ENCODE measurements around the gene SGMS2. TPM values are rescaled to one million over a fixed set of nuclear protein-coding genes. Genes with fewer than 3 reads are reported as not detected.

SGMS2 gene
- total and polyA plus RNA-seq, 10 donors: 0.20 to 35.5 (median 4.9) TPM

GRCh38 chr4:107799669-107800450, 24.9 kb upstream of the SGMS2 start:
- 33 to 45% (median 38%) methylated on average over 10 of the region's 10 CpGs for WGBS, 5 donors
- Histone ChIP-seq H3K27me3 (replicated peaks in 1 of 7) (peaks cover 0 to 36% (median 0%) of the 10 kb centered on the region in 7 donors), H3K36me3 (no peaks in the 10 kb centered on the region), H3K27ac (no peak overlapping the region), H3K4me1 (peaks cover 0 to 8% (median 0%) of the 10 kb centered on the region in 6 donors), H3K9me3 (no peaks in the 10 kb centered on the region), H3K4me3 (peak overlapping the region in 1 of 8 donors; percentile 29)
- intact Hi-C loops (cut with DNase I; ENCODE audit: low total_unique reads): no loop called here
- no peak for DNase-seq
- TF ChIP-seq POLR2AphosphoS5 (IDR thresholded peaks at IDR 0.05) (no peak), POLR2A (IDR thresholded peaks at IDR 0.05) (no peak), CTCF (IDR thresholded peaks at IDR 0.05 in 8 of 11, conservative IDR thresholded peaks at IDR 0.05 in 3 of 11) (no peak)

- Histone ChIP-seq H3K27me3 (replicated peaks in 1 of 7) (peaks cover 0 to 31% (median 0%) of the 10 kb centered on the region in 7 donors), H3K4me3 (no peak overlapping the region), H3K9me3 (no peaks in the 10 kb centered on the region), H3K27ac (no peak overlapping the region), H3K36me3 (no peaks in the 10 kb centered on the region), H3K4me1 (peaks cover 0 to 8% (median 0%) of the 10 kb centered on the region in 6 donors)
- 16 to 36% (median 29%) methylated on average over 1 of the region's 1 CpG for WGBS, 5 donors
- TF ChIP-seq POLR2AphosphoS5 (IDR thresholded peaks at IDR 0.05) (no peak), CTCF (IDR thresholded peaks at IDR 0.05 in 8 of 11, conservative IDR thresholded peaks at IDR 0.05 in 3 of 11) (no peak), POLR2A (IDR thresholded peaks at IDR 0.05) (no peak)
- DNase-seq: no peak
- intact Hi-C loops (cut with DNase I; ENCODE audit: low total_unique reads): no loop called here
Measured at GRCh38 chr4:107800706-107801105, 24.0 kb upstream of the SGMS2 start.

- Histone ChIP-seq H3K9me3 (no peaks in the 10 kb centered on the region), H3K27ac (no peak overlapping the region), H3K4me1 (peaks cover 0 to 8% (median 0%) of the 10 kb centered on the region in 6 donors), H3K36me3 (no peaks in the 10 kb centered on the region), H3K27me3 (replicated peaks in 1 of 7) (peaks cover 0 to 23% (median 0%) of the 10 kb centered on the region in 7 donors), H3K4me3 (no peak overlapping the region)
- TF ChIP-seq POLR2A (IDR thresholded peaks at IDR 0.05): no peak
- TF ChIP-seq POLR2AphosphoS5 (IDR thresholded peaks at IDR 0.05): no peak
- no peak for TF ChIP-seq CTCF (IDR thresholded peaks at IDR 0.05 in 8 of 11, conservative IDR thresholded peaks at IDR 0.05 in 3 of 11)
- 52 to 84% (median 77%) methylated on average over 1 of the region's 1 CpG for WGBS, 5 donors
- intact Hi-C loops (cut with DNase I; ENCODE audit: low total_unique reads): no loop called here
- no peak for DNase-seq
Measured at GRCh38 chr4:107801766-107802211, 22.9 kb upstream of the SGMS2 start.

DNA sequence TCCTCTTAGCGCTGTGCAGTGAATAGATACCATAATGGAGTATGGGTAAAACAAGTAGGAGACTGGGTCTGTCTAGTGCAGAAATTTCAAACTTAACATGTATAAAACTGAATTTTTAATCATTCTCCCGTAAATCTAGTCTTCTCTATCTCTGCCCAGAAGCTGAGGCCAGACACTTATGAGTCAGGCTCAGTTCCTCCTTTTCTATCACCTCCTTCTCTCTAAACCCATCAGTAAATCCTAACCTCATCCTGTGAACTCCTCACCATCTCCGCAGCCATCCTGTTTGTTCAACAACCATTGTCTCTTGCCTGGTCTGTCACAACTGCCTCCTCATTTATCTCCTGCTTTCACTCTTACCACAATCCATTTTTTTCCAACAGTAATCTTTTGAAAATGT, 19.8 kb upstream of the SGMS2 start:
- Histone ChIP-seq H3K36me3 (no peaks in the 10 kb centered on the region), H3K27me3 (replicated peaks in 1 of 7) (peaks cover 0 to 10% (median 0%) of the 10 kb centered on the region in 7 donors), H3K9me3 (no peaks in the 10 kb centered on the region), H3K4me1 (peaks cover 0 to 5% (median 0%) of the 10 kb centered on the region in 6 donors), H3K4me3 (no peak overlapping the region), H3K27ac (no peak overlapping the region)
- 57 to 87% (median 62%) methylated on average over 3 of the region's 3 CpGs for WGBS, 5 donors
- no peak for TF ChIP-seq POLR2AphosphoS5 (IDR thresholded peaks at IDR 0.05)
- no peak for TF ChIP-seq CTCF (IDR thresholded peaks at IDR 0.05 in 8 of 11, conservative IDR thresholded peaks at IDR 0.05 in 3 of 11)
- no peak for TF ChIP-seq POLR2A (IDR thresholded peaks at IDR 0.05)
- intact Hi-C loops (cut with DNase I; ENCODE audit: low total_unique reads): no loop called here
- no peak for DNase-seq
